ENCODE data around the gene TENM4.

GRCh38 chr11:78688460-78688859 lies 752.4 kb downstream of the TENM4 start:
- TF ChIP-seq POLR2A (IDR thresholded peaks at IDR 0.05) = no peak
- TF ChIP-seq CTCF (IDR thresholded peaks at IDR 0.05 in 4 of 5, conservative IDR thresholded peaks at IDR 0.05 in 1 of 5) = no peak

All from gastrocnemius medialis (tissue), 4 donors.